Cardiac muscle cell (in vitro differentiated cells and primary cell): ENCODE data around the gene GID4. TPM values are rescaled to one million over a fixed set of nuclear protein-coding genes. Genes with fewer than 3 reads are reported as not detected.

Source experiments
- DNase-seq, 2 donors: peaks; one replicate each; pipeline versions ENCODE4 v3.0.0 to v3.0.0-alpha.2; 2010 to 2017; ENCODE audit warnings: low read depth in 1 of 2, low spot score in 1 of 2
- H3K27ac ChIP-seq: fragments of 200-600 bp; sonication (generic); 2 replicates; pipeline ENCODE4 v1.5.1; 2016
- H3K27me3 ChIP-seq: fragments of 200-600 bp; sonication (generic); 2 replicates; pipeline ENCODE4 v1.6.0; 2016; ENCODE audit warnings: control low read depth
- H3K36me3 ChIP-seq: fragments of 200-600 bp; sonication (generic); 2 replicates; pipeline ENCODE4 v1.5.1; 2016; ENCODE audit warnings: control low read depth
- H3K4me1 ChIP-seq: fragments of 200-600 bp; sonication (generic); 2 replicates; pipeline ENCODE4 v1.8.1; 2017; ENCODE audit warnings: low read depth, mild to moderate bottlenecking, mixed run types
- H3K4me3 ChIP-seq: fragments of 200-600 bp; sonication (generic); 2 replicates; pipeline ENCODE4 v1.5.1; 2016; ENCODE audit warnings: mild to moderate bottlenecking
- H3K9me3 ChIP-seq: fragments of 200-600 bp; sonication (generic); 2 replicates; pipeline ENCODE4 v1.5.1; 2017; ENCODE audit warnings: low read depth, mild to moderate bottlenecking, control low read depth
- polyA plus RNA-seq: library from polyadenylated mRNA; unstranded; fragments of >200 nt; fragmentation: Nextera tagmentation; extraction: Ambion mirVana; gene quantifications from 2 replicates; pipeline ENCODE4 v1.2.1, GENCODE V29; 2016
- total RNA-seq: library from RNA; depleted of rRNA; stranded (reverse); fragments of >200 nt; gene quantifications from 2 replicates; pipeline ENCODE4 v1.2.3, GENCODE V29; 2016
- TF ChIP-seq, protein P1 (sequence below): IDR thresholded peaks from 2 replicates; pipeline ENCODE4 v1.5.1; 2012; ENCODE audit warnings: low read depth, mild to moderate bottlenecking, low read length

Gene GID4
- total and polyA plus RNA-seq, 2 experiments from 2014 or later: 9.8 to 9.9 TPM

DNA sequence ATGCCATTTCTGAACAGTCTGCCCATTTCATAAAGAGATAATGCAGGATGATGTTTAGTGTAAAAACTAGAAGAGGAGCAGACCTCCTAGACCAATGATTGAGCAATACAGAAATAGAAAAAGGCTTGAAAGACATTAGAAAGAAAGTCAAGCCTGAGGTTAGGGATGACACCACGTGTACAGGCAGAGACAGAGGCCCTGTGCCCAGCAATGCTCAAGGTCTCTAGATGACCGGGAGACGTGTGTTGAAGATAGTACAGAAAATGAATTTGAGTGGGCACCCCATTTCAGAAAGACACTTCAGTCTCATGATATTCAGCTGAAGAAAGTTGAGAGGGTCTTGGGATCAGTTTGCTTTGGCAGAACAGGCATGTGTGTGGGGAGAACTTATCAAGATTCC lies 5.4 kb downstream of the GID4 start:
- H3K36me3 ChIP-seq: peaks cover 6% of the 10 kb centered on the region
- H3K4me3 ChIP-seq: no peak overlapping the region
- TF ChIP-seq, protein P1, sequence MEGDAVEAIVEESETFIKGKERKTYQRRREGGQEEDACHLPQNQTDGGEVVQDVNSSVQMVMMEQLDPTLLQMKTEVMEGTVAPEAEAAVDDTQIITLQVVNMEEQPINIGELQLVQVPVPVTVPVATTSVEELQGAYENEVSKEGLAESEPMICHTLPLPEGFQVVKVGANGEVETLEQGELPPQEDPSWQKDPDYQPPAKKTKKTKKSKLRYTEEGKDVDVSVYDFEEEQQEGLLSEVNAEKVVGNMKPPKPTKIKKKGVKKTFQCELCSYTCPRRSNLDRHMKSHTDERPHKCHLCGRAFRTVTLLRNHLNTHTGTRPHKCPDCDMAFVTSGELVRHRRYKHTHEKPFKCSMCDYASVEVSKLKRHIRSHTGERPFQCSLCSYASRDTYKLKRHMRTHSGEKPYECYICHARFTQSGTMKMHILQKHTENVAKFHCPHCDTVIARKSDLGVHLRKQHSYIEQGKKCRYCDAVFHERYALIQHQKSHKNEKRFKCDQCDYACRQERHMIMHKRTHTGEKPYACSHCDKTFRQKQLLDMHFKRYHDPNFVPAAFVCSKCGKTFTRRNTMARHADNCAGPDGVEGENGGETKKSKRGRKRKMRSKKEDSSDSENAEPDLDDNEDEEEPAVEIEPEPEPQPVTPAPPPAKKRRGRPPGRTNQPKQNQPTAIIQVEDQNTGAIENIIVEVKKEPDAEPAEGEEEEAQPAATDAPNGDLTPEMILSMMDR: no peak

DNA sequence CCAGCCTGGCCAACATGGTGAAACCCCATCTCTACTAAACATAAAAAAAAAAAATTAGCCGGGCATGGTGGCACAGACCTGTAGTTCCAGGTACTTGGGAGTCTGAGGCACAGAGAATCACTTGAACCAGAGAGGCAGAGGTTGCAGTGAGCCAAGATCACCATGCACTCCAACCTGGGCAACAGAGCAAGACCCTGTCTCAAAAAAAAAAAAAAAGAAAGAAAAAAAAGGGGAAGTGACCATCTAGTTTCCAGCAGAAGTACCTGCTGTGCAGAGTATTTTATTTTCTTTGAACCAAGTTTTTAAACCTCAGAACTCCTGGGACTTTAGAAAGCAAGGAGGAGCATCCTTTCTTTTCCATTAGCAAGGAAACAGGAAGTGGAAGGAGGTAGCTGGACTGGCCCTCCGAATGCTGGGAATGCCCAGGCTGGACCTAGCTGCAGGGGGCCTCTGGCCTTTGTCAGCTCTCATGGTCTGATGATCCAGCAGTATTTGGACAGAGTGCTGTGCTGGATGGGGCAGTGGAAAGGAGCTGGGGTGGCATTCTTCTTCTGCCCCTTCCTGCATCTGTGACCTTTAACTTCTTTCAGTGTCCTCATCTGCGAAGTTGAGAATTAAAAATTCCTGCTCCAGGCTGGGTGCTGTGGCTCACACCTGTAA lies 6.6 kb downstream of the GID4 start:
- no peaks in the 10 kb centered on the region for H3K9me3 ChIP-seq
- H3K4me3 ChIP-seq: no peak overlapping the region
- no peaks in the 10 kb centered on the region for H3K4me1 ChIP-seq
- peaks cover 6% of the 10 kb centered on the region for H3K36me3 ChIP-seq
- H3K27me3 ChIP-seq: no peaks in the 10 kb centered on the region
- H3K27ac ChIP-seq: no peak overlapping the region
- TF ChIP-seq, protein P1: no peak
- DNase-seq: no peak

More for the DNA sequence above, 5.4 kb downstream of the GID4 start:
- Histone ChIP-seq H3K27me3 (no peaks in the 10 kb centered on the region), H3K27ac (no peak overlapping the region), H3K4me1 (no peaks in the 10 kb centered on the region), H3K9me3 (no peaks in the 10 kb centered on the region)
- no peak for DNase-seq

DNA sequence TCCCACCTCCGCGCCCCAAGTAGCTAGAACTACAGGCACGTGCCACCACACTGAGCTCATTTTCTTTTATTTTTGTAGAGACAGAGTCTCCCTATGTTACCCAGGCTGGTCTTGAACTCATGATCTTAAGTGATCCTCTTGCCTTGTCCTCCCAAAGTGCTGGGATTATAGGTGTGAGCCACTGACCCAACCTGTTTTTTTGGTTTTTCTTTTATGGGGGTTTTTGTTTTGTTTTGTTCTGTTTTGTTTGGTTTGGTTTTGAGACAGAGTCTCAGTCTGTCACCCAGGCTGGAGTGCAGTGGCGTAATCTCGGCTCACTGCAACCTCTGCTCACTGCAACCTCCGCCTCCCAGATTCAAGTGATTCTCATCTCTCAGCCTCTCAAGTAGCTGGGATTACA lies 16.4 kb downstream of the GID4 start:
- TF ChIP-seq, protein P1: no peak
- no peak overlapping the region for H3K4me3 ChIP-seq
- H3K4me1 ChIP-seq: no peaks in the 10 kb centered on the region
- H3K36me3 ChIP-seq: peaks cover 17% of the 10 kb centered on the region
- no peaks in the 10 kb centered on the region for H3K27me3 ChIP-seq
- H3K9me3 ChIP-seq: no peaks in the 10 kb centered on the region
- H3K27ac ChIP-seq: no peak overlapping the region
- no peak for DNase-seq

DNA sequence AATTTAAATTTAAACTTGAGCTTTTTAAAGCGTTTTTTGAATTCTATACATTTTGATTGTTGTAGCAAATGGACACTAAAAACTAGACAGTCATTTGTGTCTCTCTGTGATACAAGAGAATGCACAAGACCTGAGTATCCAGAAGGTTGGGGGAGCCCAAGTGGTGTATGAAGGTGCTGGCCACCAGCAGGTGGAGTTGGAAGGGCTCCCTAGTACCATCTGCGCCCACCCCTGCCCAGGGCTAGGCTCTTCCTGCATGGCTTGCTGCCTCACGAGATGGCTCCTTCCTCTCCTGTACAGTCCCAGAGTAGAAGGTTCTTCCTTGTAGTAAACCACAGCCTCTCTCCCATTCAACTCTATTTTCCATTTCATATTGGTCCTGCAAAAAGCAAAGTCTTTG lies 17.0 kb downstream of the GID4 start:
- Histone ChIP-seq H3K4me3 (no peak overlapping the region), H3K4me1 (no peaks in the 10 kb centered on the region), H3K27me3 (no peaks in the 10 kb centered on the region), H3K36me3 (peaks cover 17% of the 10 kb centered on the region), H3K27ac (no peak overlapping the region), H3K9me3 (no peaks in the 10 kb centered on the region)
- TF ChIP-seq, protein P1: no peak
- DNase-seq: no peak

DNA sequence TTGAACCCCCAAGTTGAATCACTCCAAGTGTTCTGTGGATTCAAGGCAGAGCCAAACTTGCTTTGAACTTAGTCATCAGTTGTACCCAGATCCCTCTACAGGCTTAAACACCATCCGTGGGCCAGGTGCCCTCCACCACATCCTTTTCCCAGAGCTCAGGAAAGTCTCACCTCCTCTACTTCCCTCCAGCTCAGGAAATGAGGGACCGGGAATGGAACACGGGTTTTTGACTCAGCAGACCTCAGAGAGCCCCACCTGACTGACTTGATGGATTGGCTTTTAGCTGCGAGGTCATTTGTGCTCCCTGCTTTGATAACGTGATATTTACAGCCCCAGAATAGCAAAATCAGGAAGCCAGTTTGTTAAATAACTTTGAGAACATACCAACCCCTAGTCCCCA lies 20.1 kb downstream of the GID4 start:
- DNase-seq: no peak
- Histone ChIP-seq H3K27ac (no peak overlapping the region), H3K4me1 (no peaks in the 10 kb centered on the region), H3K27me3 (no peaks in the 10 kb centered on the region), H3K9me3 (no peaks in the 10 kb centered on the region), H3K4me3 (no peak overlapping the region), H3K36me3 (peaks cover 12% of the 10 kb centered on the region)
- TF ChIP-seq, protein P1: no peak
